ENCODE results near the gene DOCK10.
A peak's percentile ranks its signal among the peaks of the same experiment; 100 is the strongest.

Gene DOCK10

DNA sequence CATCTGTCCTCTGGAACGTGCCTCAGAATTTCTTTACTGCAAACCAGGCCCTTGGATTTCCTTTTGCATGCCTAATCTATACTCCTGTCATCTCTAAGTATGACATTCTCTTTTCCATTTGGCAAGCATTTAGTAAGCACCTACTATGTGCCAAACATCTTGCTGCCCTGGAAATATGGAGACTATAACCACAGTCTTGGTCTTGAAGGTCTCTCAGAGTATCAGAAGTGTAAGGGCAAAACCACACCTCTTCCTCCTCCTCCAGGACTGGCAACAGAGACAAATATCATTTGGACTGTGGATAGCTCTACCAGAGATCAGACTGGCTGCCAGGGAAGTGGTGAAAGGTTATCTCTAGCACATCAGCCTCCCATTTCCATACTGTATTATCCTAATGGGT is 11.4 kb downstream of the DOCK10 start:
- no peak for DNase-seq (ENCODE audit: low read depth)
- no peak overlapping the region for H3K4me3 ChIP-seq (ENCODE audit: control insufficient read depth, low read depth, low read length)
- TF ChIP-seq, protein P1, sequence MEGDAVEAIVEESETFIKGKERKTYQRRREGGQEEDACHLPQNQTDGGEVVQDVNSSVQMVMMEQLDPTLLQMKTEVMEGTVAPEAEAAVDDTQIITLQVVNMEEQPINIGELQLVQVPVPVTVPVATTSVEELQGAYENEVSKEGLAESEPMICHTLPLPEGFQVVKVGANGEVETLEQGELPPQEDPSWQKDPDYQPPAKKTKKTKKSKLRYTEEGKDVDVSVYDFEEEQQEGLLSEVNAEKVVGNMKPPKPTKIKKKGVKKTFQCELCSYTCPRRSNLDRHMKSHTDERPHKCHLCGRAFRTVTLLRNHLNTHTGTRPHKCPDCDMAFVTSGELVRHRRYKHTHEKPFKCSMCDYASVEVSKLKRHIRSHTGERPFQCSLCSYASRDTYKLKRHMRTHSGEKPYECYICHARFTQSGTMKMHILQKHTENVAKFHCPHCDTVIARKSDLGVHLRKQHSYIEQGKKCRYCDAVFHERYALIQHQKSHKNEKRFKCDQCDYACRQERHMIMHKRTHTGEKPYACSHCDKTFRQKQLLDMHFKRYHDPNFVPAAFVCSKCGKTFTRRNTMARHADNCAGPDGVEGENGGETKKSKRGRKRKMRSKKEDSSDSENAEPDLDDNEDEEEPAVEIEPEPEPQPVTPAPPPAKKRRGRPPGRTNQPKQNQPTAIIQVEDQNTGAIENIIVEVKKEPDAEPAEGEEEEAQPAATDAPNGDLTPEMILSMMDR (IDR thresholded peaks at IDR 0.05; ENCODE audit: control insufficient read depth, insufficient read depth, low read depth, low read length, missing control alignments): no peak

DNA sequence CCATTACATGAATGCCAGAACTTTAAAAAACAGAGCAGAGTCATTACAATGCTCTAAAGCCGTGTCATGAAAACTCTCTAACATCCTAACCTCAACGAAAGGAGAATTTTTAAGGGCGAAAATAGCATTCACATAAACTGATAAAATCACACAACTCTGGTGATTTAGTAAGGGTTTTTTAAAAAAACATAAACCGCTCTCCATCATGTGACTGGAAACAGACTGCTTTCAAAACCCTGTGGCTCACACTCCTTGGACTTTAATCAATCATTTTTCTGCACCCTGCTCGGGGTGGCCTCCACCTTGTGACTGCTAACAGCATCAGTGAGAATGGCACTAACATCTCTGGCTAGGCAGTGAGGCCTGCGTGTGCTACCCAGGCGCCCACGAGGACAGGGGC is 12.1 kb downstream of the DOCK10 start:
- TF ChIP-seq, protein P1 (IDR thresholded peaks at IDR 0.05; ENCODE audit: control insufficient read depth, insufficient read depth, low read depth, low read length, missing control alignments): no peak
- no peak overlapping the region for H3K4me3 ChIP-seq (ENCODE audit: control insufficient read depth, low read depth, low read length)
- DNase-seq (ENCODE audit: low read depth): no peak

DNA sequence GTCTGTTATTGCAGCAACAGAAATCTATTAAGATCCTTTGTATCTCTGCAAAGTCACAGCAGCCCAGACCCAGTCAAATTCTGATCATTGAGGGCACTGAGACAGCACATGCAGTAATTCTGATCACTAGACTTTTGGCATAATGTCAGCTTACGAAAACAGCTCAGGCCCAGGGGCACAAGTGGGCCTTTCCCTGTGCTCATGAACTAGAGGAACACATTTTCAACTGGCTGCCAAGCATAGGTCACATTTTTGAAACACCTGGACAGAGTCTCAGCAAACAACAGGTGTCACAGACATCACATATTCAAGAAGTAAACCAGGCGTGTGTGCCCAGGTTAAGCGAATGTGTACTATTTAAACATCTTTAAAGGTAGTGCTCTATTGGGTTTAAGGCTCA is 13.7 kb downstream of the DOCK10 start:
- no peak for DNase-seq (ENCODE audit: low read depth)
- TF ChIP-seq, protein P1 (IDR thresholded peaks at IDR 0.05; ENCODE audit: control insufficient read depth, insufficient read depth, low read depth, low read length, missing control alignments): no peak
- H3K4me3 ChIP-seq (ENCODE audit: control insufficient read depth, low read depth, low read length): no peak overlapping the region

DNA sequence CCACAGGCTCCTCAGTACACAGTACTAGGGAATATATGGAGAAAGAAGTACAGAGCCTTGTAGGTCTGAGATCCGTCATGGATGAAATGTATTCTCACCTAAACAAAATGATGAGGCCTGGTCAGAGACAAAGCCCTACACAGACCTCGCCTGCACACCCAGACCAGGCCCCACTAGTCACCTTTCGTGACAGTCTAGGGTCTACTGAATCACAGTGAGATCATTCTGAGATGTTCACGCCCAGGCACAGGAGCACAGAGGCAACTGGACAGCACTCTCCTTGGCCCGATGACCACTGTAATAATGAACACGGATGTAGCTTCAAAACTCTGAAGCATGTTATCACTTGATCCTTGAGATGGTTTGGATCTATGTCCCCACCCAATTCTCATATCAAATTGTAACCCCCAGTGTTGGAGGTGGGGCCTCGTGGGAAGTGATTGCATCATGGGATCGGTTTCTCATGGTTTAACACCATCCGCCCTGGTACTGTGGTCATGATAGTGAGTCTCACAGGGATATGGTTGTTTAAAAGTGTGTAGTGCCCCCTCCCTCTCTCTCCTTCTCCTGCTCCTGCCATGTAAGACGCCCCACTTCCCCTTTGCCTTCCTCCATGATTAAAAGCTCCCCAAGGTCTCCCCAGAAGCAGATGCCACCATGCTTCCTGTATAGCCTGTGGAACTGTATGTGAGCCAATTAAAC is 15.1 kb downstream of the DOCK10 start:
- no peak overlapping the region for H3K4me3 ChIP-seq (ENCODE audit: control insufficient read depth, low read depth, low read length)
- TF ChIP-seq, protein P1 (IDR thresholded peaks at IDR 0.05; ENCODE audit: control insufficient read depth, insufficient read depth, low read depth, low read length, missing control alignments): no peak
- no peak for DNase-seq (ENCODE audit: low read depth)

DNA sequence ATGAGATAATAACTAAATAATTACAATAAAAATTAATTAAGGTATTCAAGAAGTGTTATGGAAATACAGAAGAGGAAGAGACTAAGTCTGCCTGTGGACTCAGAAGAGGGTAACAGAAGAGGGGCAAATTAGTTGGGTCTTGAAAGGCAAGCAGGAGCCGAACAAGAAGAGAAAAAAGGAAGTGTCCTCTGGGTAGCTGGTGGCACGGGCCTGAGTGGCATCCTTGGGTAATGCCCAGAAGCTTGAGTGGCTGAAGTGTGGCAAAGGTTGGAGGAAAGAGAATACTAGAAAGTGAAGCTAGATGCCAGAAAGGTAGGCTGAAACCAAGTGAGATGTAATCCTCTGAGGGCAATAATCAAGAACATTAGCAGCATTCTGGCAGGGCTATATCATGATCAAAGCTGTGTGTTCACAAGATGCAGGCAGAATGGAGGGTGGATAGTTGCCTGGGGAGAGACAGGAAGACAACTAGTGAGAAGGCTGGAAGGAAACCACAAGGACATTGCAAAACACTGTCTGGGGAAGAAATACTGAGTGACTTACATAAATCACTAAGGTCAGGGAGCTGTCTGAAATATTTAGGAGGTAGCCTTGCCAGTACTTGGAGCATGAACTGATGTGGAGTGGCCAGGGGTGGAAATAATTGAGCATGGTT is 16.2 kb downstream of the DOCK10 start:
- H3K4me3 ChIP-seq (ENCODE audit: control insufficient read depth, low read depth, low read length): no peak overlapping the region
- DNase-seq (ENCODE audit: low read depth): peak; percentile 81
- TF ChIP-seq, protein P1 (IDR thresholded peaks at IDR 0.05; ENCODE audit: control insufficient read depth, insufficient read depth, low read depth, low read length, missing control alignments): no peak

DNA sequence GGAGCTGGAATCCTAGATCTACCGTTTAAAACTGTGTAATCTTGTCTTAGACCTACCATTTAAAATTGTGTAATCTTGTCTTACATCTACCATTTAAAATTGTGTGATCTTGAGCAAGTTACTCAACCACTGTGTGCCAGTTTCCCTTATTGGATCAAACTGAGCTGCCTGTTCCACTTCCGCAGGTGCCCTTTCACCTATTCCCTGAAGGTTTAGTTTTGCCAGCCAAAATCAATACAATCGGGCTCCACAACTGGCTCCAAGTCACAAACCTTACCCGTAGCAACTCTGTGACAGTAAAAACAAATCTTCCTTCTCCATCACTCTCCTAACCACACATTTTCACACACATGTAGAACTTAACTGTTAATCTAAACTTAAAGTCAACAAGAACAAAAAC is 20.1 kb downstream of the DOCK10 start:
- DNase-seq (ENCODE audit: low read depth): no peak
- TF ChIP-seq, protein P1 (IDR thresholded peaks at IDR 0.05; ENCODE audit: control insufficient read depth, insufficient read depth, low read depth, low read length, missing control alignments): no peak

More for the DNA sequence above, 20.1 kb downstream of the DOCK10 start:
- H3K4me3 ChIP-seq (ENCODE audit: control insufficient read depth, low read depth, low read length): no peak overlapping the region
